Stimulated activated naive CD4-positive, alpha-beta T cell treated with Interleukin-2 at 50 U/mL for 16 hours (primary cell): ENCODE results near the gene AURKAIP1.
"Not testable (repeated sequence)": the region's sequence is repeated elsewhere in the genome, so short reads cannot be mapped to it uniquely, and the experiment has no call there.

Source experiments
- DNase-seq: peaks from one replicate; lab custom pipeline; 2025; lab: John Stamatoyannopoulos, UW

Gene AURKAIP1

GRCh38 chr1:1406821-1407635, 32.0 kb upstream of the AURKAIP1 start, which contains the start of gene MRPL20:
Gene MRPL20, minus strand, starts transcription at chr1:1407293. Its CDS starts 76 bp downstream, at chr1:1407217.
- peak; percentile 95 for DNase-seq

DNA sequence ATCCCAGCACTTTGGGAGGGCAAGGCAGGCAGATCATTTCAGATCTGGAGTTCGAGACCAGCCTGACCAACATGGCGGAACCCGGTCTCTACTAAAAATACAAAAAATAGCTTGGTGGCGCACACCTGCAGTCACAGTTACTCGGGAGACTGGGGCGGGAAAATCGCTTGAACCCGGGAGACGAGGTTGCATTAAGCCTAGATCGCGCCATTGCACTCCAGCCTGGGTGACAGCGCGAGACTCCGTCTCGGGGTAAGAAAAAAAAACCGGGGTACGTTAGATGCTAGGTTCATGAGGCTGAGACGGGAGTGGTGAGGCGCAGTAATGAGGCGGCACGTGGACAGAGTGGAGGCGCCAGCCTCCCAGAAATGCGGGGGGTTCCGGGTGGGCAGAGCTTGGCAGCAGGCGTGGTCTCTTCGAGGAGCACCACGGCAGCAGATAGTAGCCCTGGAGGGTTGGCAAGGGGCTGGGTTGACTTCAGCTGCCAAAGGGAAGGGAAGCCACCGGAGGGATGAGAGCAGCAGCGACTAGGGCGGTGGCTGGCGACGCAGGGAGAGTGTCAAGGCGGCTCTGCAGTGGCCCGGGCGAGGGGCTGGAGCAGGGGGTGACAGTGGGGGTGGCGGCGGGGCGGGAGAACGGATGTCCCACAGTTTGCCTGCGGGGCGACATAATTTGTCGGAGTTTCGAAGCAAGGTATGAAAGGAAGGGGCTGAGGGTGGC, 31.3 kb upstream of the AURKAIP1 start:
- no peak for DNase-seq

GRCh38 chr1:1403653-1404052, 28.6 kb upstream of the AURKAIP1 start:
- DNase-seq = no peak

- not testable (repeated sequence) for DNase-seq
Observed at GRCh38 chr1:1402901-1403392, 27.9 kb upstream of the AURKAIP1 start.

DNA sequence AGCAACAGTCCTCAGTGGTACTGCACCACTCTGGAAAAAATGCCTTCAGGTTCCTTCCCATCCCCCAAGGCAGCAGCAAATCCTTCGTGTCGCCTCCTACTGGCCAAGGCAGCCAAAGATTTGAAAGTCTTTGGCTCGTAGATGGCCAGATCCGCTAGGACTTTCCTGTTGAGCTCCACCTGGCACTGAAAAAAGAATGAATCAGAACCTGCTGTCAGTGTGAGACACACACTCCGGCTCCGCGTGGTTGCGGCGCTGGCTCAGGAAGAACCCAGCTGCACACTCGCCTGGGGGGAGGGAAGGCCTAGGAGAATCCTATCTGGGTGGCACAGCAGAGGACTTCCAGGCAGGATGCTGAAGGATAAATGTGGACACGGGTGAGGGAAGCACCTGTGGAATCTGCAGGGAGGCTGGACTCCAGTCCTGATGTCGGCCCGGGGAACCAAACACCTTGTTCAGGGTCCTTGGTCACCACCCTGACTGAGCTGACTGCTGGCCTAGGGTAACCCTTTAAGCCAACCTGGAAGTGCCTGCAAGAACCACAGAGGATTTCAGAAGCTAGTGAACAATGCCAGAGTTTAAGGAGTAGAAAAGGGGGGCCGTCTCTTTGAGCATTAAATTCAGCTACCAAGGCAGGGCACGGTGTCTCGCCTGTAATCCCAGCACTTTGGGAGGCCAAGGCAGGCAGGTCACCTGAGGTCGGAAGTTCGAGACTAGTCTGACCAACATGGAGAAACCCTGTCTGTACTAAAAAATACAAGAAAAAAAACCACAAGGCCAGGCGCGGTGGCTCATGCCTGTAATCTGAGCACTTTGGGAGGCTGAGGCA, 27.3 kb upstream of the AURKAIP1 start:
- DNase-seq = peak; percentile 6

DNA sequence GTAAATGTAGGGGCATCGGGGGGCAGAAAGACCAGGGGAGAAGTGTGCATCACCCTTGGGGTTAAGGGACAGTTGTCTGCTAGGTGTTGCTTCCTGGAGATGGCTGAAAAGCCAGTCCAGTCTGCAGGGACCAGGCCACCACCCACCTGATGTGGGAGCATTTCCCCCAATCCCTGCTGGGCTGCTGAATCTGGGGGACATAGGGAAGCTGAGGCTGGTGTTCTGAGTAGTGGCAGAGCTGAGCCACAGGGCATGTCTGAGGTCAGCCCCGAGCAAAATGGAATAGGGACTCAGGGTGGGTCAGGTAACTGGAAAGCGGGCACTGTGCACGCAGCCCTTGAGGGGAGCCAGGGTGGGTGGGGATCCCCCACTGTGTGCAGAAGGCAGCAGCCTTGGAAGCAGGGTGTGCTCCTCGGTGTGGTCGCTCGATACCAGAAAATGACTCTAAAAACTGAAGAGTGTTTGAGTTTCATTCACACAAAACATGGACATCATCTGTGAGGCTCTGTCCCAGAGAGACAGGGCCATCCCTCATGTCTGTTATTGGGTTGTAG, 26.5 kb upstream of the AURKAIP1 start:
- no peak for DNase-seq

DNA sequence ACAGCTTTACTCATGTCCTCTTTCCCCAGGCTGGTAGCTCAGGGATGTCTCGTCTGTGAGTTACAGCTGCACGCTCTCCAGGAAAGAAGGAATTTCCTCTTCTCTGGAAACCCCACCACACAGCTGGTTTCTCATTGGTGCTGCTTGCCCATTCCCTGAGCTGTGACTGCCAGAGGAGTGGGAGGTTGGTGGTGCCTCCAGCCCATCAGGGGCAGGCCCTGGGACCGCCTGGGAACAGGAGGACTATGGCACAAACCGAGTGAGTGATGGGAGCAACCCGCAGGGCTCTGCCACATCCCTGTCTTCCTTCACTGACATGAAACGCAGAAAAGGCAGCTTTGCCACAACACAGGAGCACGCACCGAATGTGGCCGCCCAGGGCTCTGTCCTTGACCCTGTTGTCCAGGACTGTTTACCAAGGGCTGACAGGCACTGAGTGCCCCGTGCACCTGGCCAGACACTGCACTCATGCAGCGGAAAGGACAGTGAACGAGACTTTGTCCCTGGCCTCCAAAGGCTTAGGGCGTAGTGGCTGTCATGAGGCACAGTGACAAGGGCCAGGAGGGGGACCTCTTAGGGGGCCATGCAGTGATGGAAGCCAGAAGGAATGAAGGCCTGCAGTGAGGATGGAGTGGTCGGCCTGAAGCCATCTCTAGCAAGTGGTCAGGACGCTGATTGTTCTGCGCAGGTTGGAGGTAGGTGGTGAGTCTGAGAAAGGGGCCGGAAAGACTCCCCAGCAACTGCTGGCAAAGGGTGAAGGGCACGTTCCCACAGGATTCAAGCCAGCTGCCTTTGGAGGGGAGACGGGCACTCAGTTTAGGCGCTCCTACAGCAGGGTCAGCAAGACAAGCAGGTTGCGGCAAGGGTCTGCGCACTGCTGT, 25.8 kb upstream of the AURKAIP1 start:
- no peak for DNase-seq

- no peak for DNase-seq
Observed at GRCh38 chr1:1399872-1400575, 25.0 kb upstream of the AURKAIP1 start.

DNA sequence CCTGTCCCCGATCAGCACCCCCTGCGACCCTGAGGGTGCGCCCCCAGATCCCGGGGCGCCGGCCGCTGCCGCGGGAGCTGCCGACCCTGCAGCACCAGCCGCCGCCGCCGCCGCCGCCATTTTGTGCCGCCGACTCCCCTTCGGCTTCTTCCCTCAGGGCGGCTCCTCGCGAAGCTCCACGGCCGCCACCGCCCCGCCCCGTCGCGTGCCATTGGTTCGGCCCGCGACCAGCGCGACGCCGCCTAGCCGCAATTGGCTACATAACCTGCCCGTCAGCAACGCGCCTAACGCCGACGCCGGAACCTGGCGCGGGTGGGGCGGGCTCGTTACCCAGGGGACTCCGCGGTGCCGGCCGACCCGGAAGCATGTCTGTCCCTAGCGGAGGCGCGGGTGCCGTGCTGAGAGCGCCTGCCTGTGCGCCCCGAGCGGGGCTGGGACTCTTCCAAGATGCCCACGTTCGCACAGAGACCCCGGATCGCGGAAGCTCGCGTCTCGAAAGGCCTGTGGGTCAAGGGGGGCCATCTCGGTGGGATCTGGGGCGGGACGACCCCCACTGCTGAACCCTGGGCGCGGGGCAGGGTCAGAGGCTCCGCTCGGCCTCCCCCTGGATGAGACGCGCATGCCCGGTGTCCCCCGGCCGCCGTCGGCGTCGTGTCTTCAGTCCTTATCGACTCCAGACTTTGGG, 24.3 kb upstream of the AURKAIP1 start, which contains the start of gene CCNL2:
Gene CCNL2 (minus strand): TSS at position 149 of the 685 bp plus-strand sequence. CDS start 29 bp downstream, at position 120.
- peak; percentile 100 for DNase-seq

DNA sequence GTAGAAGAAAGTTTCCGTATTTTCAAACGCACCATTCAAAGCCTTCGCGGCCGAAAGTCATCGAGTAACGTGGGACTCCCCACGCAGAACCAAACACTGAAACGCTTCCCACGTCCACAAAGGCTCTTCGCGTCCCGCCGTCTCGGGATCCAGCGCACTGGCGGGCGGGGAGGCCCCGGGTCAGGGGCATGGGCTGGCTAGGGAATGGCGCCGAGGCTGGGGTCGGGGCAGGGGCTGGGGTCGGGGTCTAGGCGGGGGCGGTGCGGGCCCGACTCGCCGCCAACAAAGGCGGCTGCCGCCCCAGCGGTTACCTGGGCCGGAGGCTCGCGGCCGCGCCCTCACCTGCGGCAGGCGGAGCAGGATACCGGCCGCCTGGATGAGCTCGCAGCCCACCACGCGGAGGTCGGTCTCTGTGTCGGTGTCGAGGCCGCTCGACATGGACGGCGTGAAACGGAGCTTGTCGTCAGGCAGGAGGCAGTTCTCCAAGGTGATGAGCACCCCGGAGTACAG, 23.7 kb upstream of the AURKAIP1 start:
- peak; percentile 26 for DNase-seq

DNA sequence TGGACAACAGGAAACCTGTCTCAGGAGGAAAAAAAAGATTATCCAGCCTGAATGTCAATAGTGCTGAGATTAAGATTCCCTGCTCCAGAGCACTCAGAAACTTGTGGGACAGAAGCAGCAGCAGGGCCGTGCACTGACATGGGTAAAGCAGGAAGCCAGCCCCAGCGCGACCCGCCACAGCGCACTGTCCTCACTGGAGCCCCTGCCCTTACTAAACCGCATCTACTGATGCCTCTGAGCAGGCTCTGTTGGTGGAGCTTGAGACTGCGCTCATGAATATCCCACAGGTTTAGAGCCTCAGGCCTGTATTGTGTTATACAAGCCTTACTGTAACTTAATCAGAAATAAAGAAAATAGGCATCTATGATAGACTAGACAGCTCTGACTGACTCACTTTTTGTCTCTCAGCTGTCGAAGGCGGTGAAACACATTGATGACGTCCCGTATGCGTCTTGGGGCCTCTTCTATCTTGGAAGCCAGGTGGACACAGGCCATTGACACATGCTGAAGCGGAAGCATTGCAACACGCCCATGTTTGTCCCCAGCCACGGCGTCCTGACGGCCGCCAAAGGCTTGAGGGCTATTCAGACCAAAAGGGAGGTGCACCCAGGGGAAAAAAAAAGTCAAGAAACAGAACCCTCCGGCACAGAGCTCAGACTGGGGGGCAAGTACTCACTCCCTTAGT, 23.0 kb upstream of the AURKAIP1 start:
- DNase-seq = peak; percentile 6

DNA sequence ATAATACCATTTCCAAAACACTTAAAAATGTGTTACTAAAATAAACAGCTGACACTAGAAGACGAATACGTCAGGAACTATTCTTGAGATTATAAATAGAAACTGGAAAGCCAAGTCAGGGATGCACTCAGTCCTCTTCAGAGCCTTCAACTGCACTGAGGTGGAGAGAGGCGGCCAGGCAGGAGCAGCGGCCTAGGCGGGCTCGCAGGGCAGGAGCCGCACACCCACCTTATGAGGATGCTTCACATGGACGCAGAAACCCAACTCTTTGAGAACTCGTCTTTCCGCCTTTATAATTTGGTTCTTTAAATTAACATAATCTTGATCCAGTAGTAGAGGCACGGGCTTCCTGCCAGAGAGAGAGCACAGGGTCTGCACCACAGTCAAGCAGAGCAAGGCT, 20.2 kb upstream of the AURKAIP1 start:
- DNase-seq = no peak

GRCh38 chr1:1394116-1394515, 19.1 kb upstream of the AURKAIP1 start:
- no peak for DNase-seq

GRCh38 chr1:1393428-1393827, 18.4 kb upstream of the AURKAIP1 start:
- DNase-seq = no peak

DNA sequence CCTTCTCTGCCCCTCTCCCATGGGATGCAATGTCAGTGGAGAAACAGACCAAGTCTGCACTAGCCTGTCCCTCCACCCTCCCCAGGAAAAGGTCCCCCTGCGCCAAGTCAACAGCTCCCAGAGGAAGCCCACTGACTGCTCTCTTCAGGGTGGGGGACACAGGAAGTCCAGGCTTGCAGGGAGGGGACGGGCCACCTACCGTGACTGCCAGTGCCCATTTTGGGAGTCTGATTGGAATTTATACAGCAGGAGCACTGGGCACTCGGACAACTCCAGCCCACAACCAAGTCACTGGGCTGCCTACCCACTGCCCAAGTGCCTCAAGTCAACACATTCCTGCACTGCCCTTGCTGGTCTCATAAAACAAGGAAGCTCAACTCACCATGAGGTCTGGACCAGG, 18.0 kb upstream of the AURKAIP1 start:
- no peak for DNase-seq

DNA sequence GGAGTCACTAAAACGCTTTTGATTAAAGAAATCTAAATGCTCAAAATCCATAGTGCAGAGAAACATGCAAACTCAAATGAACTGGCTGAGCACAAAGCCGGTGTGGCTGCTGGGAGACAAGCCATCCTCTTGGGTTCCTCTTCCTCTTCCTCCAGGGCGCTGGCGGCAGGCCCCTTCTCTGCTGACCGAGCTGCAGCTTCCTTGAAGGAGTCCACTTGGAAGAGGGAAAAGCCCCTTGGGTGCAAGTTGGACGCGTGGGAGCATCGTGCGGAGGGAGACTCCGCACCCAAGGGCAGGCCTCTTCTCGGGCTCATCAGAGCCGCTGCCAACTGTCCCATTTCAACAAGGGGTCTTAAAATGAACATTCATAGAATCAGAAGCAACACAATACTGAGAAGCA, 16.2 kb upstream of the AURKAIP1 start:
- no peak for DNase-seq

- DNase-seq = no peak
Observed at GRCh38 chr1:1390675-1391074, 15.7 kb upstream of the AURKAIP1 start.

GRCh38 chr1:1388078-1388472, 13.1 kb upstream of the AURKAIP1 start:
- DNase-seq = no peak
